ENCODE data around the gene COPG2.

The COPG2 gene

GRCh38 chr7:130486954-130487436, 181.6 kb downstream of the COPG2 start:
- Histone ChIP-seq H3K4me3 (ENCODE audit: low read depth, low read length) (peak overlapping the region; percentile 90), H3K36me3 (ENCODE audit: control insufficient read depth, insufficient read depth, low read length) (no peaks in the 10 kb centered on the region), H3K9me3 (ENCODE audit: control insufficient read depth, insufficient read depth, low read depth, low read length) (no peaks in the 10 kb centered on the region), H3K27me3 (ENCODE audit: control insufficient read depth, insufficient read depth, low read length) (peaks cover 5% of the 10 kb centered on the region), H3K9ac (ENCODE audit: low read length) (peak overlapping the region; percentile 89), H3K4me1 (ENCODE audit: control insufficient read depth, insufficient read depth, low read length) (peaks cover 34% of the 10 kb centered on the region), H3K27ac (ENCODE audit: low read depth, low read length) (no peak overlapping the region)

DNA sequence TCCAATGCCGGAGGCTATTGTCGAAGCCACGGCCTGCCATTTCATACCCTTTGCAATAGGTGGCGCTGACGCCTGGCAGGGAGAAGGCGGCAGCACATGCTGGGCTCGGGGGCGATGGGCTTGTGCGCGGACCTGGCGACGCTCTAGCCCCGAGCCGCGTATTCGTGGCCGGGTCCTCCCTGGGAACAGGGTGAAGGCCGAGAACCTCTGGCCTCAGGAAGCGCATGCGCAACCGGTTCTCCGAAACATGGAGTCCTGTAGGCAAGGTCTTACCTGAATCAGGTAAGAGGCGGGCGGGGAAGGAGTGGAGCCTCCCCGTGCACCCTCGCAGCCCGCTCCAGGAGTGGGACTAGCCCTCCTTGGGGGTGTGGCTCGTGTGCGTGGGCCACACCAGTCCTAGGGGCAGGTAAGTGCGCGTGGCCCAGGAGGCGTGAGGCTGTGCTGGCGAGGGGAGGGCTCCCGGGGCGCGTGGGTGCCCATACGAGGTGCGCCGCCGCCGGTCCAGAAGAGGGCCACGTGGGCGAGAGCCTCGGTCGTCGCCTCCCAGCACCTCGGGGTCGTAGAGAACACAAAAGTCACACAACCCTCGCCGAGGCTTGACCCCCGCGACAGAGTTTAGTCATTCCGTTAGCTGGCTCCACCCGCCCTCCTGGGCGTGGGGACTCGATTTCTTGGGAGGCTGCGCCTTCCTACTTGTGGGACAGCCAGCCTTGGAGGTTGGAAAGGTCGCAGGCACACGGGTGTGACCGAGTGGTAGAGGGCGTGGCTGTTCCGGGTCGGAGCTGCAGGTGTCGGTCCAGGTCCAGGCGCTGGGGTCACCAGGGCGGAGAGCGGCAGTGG, 182.2 kb downstream of the COPG2 start:
- Histone ChIP-seq H3K9ac (ENCODE audit: low read length) (peak overlapping the region; percentile 89), H3K9me3 (ENCODE audit: control insufficient read depth, insufficient read depth, low read depth, low read length) (no peaks in the 10 kb centered on the region), H3K27ac (ENCODE audit: low read depth, low read length) (peak overlapping the region; percentile 70), H3K4me1 (ENCODE audit: control insufficient read depth, insufficient read depth, low read length) (peaks cover 34% of the 10 kb centered on the region), H3K4me3 (ENCODE audit: low read depth, low read length) (peak overlapping the region; percentile 90), H3K36me3 (ENCODE audit: control insufficient read depth, insufficient read depth, low read length) (no peaks in the 10 kb centered on the region), H3K27me3 (ENCODE audit: control insufficient read depth, insufficient read depth, low read length) (peaks cover 2% of the 10 kb centered on the region)

GRCh38 chr7:130485734-130486113, 182.8 kb downstream of the COPG2 start:
- no peak overlapping the region for H3K9ac ChIP-seq (ENCODE audit: low read length)
- peak overlapping the region; percentile 90 for H3K4me3 ChIP-seq (ENCODE audit: low read depth, low read length)
- H3K4me1 ChIP-seq (ENCODE audit: control insufficient read depth, insufficient read depth, low read length), result peaks cover 34% of the 10 kb centered on the region
- H3K27ac ChIP-seq (ENCODE audit: low read depth, low read length), result no peak overlapping the region
- no peaks in the 10 kb centered on the region for H3K27me3 ChIP-seq (ENCODE audit: control insufficient read depth, insufficient read depth, low read length)
- H3K9me3 ChIP-seq (ENCODE audit: control insufficient read depth, insufficient read depth, low read depth, low read length), result no peaks in the 10 kb centered on the region
- H3K36me3 ChIP-seq (ENCODE audit: control insufficient read depth, insufficient read depth, low read length), result no peaks in the 10 kb centered on the region

DNA sequence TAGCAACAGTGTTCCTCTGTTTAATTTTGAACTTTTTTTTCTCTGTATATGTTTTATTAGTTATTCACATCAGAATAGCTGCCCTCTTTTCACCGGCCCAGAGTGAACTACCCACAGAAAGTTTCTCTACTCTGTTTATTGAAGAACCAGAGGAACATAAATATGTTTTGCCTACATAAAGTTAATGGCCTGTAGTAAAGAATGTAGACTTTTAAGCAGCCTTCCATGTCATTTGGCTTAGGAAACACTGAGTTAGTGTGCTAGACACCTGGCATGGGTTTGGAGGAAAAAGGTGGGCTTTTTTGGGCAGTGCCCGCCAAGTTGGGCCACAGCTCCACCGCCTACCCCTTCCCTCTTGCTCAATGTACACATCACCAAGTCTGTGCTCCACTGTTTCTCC, 185.5 kb downstream of the COPG2 start:
- Histone ChIP-seq H3K4me3 (ENCODE audit: low read depth, low read length) (no peak overlapping the region), H3K9me3 (ENCODE audit: control insufficient read depth, insufficient read depth, low read depth, low read length) (no peaks in the 10 kb centered on the region), H3K36me3 (ENCODE audit: control insufficient read depth, insufficient read depth, low read length) (no peaks in the 10 kb centered on the region), H3K27me3 (ENCODE audit: control insufficient read depth, insufficient read depth, low read length) (no peaks in the 10 kb centered on the region), H3K27ac (ENCODE audit: low read depth, low read length) (no peak overlapping the region), H3K4me1 (ENCODE audit: control insufficient read depth, insufficient read depth, low read length) (peaks cover 11% of the 10 kb centered on the region), H3K9ac (ENCODE audit: low read length) (no peak overlapping the region)

GRCh38 chr7:130481898-130482297, 186.7 kb downstream of the COPG2 start:
- Histone ChIP-seq H3K27me3 (ENCODE audit: control insufficient read depth, insufficient read depth, low read length) (no peaks in the 10 kb centered on the region), H3K27ac (ENCODE audit: low read depth, low read length) (no peak overlapping the region), H3K36me3 (ENCODE audit: control insufficient read depth, insufficient read depth, low read length) (no peaks in the 10 kb centered on the region), H3K9ac (ENCODE audit: low read length) (no peak overlapping the region), H3K9me3 (ENCODE audit: control insufficient read depth, insufficient read depth, low read depth, low read length) (no peaks in the 10 kb centered on the region), H3K4me1 (ENCODE audit: control insufficient read depth, insufficient read depth, low read length) (peaks cover 3% of the 10 kb centered on the region), H3K4me3 (ENCODE audit: low read depth, low read length) (no peak overlapping the region)

DNA sequence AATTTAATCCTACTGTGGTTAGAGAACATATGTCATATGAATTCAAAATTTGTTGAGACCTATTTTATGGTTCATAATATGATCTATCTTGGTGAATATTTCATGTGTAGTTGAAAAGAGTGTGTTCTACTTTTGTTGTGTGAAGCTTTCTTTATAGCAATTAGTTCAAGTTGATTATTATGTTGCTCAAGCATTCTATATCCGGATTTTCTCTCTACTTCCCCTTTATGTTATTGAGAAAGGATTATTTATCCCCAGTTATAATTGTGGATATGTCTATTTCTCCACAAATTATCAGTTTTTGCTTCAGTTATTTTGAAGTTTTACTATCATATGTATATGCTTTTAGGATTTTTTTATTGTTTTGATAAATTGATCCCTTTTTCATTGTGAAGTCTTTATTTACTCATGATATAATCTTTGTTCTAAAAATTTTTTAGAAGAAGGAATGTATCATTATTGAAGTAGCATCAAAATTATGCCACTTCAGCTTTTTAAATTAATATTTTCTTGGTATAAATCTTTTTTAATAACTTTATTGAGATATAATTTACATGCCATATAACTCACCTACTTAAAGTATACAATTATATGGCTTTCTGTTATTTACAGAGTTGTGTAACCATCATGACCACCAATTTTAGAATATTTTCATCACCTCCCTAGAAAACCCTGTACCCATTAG, 188.7 kb downstream of the COPG2 start:
- H3K4me1 ChIP-seq (ENCODE audit: control insufficient read depth, insufficient read depth, low read length), result no peaks in the 10 kb centered on the region; the same call in 1 of the 2 replicates

GRCh38 chr7:130478991-130479390, 189.6 kb downstream of the COPG2 start:
- no peaks in the 10 kb centered on the region for H3K9me3 ChIP-seq (ENCODE audit: control insufficient read depth, insufficient read depth, low read depth, low read length)
- H3K27ac ChIP-seq (ENCODE audit: low read depth, low read length), result no peak overlapping the region
- no peak overlapping the region for H3K4me3 ChIP-seq (ENCODE audit: low read depth, low read length)
- H3K36me3 ChIP-seq (ENCODE audit: control insufficient read depth, insufficient read depth, low read length), result no peaks in the 10 kb centered on the region
- peaks cover 5% of the 10 kb centered on the region; the same call in 1 of the 2 replicates for H3K4me1 ChIP-seq (ENCODE audit: control insufficient read depth, insufficient read depth, low read length)
- H3K27me3 ChIP-seq (ENCODE audit: control insufficient read depth, insufficient read depth, low read length), result no peaks in the 10 kb centered on the region
- no peak overlapping the region for H3K9ac ChIP-seq (ENCODE audit: low read length)

More for the DNA sequence above, 188.7 kb downstream of the COPG2 start:
- H3K9me3 ChIP-seq (ENCODE audit: control insufficient read depth, insufficient read depth, low read depth, low read length), result no peaks in the 10 kb centered on the region
- H3K4me3 ChIP-seq (ENCODE audit: low read depth, low read length), result no peak overlapping the region
- no peak overlapping the region for H3K9ac ChIP-seq (ENCODE audit: low read length)
- no peaks in the 10 kb centered on the region for H3K36me3 ChIP-seq (ENCODE audit: control insufficient read depth, insufficient read depth, low read length)
- no peaks in the 10 kb centered on the region for H3K27me3 ChIP-seq (ENCODE audit: control insufficient read depth, insufficient read depth, low read length)
- H3K27ac ChIP-seq (ENCODE audit: low read depth, low read length), result no peak overlapping the region

- Histone ChIP-seq H3K36me3 (ENCODE audit: control insufficient read depth, insufficient read depth, low read length) (no peaks in the 10 kb centered on the region), H3K4me1 (ENCODE audit: control insufficient read depth, insufficient read depth, low read length) (peaks cover 12% of the 10 kb centered on the region; the same call in 1 of the 2 replicates), H3K27ac (ENCODE audit: low read depth, low read length) (no peak overlapping the region), H3K4me3 (ENCODE audit: low read depth, low read length) (no peak overlapping the region), H3K27me3 (ENCODE audit: control insufficient read depth, insufficient read depth, low read length) (no peaks in the 10 kb centered on the region), H3K9me3 (ENCODE audit: control insufficient read depth, insufficient read depth, low read depth, low read length) (no peaks in the 10 kb centered on the region), H3K9ac (ENCODE audit: low read length) (no peak overlapping the region)
Measured at GRCh38 chr7:130476297-130477150, 192.0 kb downstream of the COPG2 start.

GRCh38 chr7:130475776-130476175, 192.8 kb downstream of the COPG2 start:
- H3K36me3 ChIP-seq (ENCODE audit: control insufficient read depth, insufficient read depth, low read length), result no peaks in the 10 kb centered on the region
- H3K27me3 ChIP-seq (ENCODE audit: control insufficient read depth, insufficient read depth, low read length), result no peaks in the 10 kb centered on the region
- H3K9me3 ChIP-seq (ENCODE audit: control insufficient read depth, insufficient read depth, low read depth, low read length), result no peaks in the 10 kb centered on the region
- no peak overlapping the region for H3K4me3 ChIP-seq (ENCODE audit: low read depth, low read length)
- H3K9ac ChIP-seq (ENCODE audit: low read length), result no peak overlapping the region
- peaks cover 12% of the 10 kb centered on the region; the same call in 1 of the 2 replicates for H3K4me1 ChIP-seq (ENCODE audit: control insufficient read depth, insufficient read depth, low read length)
- H3K27ac ChIP-seq (ENCODE audit: low read depth, low read length), result no peak overlapping the region

DNA sequence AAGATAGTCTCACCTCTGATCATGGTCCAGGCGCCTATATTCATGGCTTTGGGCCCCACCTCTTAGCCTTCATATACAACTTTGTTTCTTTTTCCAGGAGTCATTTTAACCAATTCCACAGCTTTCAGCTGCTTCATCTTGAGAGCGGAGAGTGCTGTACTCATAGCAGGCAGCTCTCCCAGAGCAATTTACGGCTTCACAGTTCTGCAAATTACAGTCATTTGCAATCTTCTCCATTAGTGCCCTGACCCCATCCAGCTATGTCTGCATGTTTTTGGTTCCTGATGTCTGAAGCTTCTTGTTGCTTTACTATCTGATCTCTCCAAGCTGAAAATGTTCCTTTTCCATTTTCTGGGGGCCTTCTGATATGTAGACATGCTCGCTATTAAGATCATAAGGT, 194.7 kb downstream of the COPG2 start:
- no peak overlapping the region for H3K4me3 ChIP-seq (ENCODE audit: low read depth, low read length)
- no peak overlapping the region for H3K9ac ChIP-seq (ENCODE audit: low read length)
- no peak overlapping the region for H3K27ac ChIP-seq (ENCODE audit: low read depth, low read length)
- no peaks in the 10 kb centered on the region for H3K27me3 ChIP-seq (ENCODE audit: control insufficient read depth, insufficient read depth, low read length)
- peaks cover 12% of the 10 kb centered on the region; the same call in 1 of the 2 replicates for H3K4me1 ChIP-seq (ENCODE audit: control insufficient read depth, insufficient read depth, low read length)
- no peaks in the 10 kb centered on the region for H3K36me3 ChIP-seq (ENCODE audit: control insufficient read depth, insufficient read depth, low read length)
- no peaks in the 10 kb centered on the region for H3K9me3 ChIP-seq (ENCODE audit: control insufficient read depth, insufficient read depth, low read depth, low read length)

Measured in HUES6 (cell line).